Fibroblast of pulmonary artery (primary cell): ENCODE data around the gene SLC7A4.

Source experiments
- DNase-seq: peaks from one replicate; pipeline ENCODE4 v3.0.0-alpha.2; 2010; ENCODE audit warnings: low read depth
- H3K4me3 ChIP-seq: replicated peaks from 2 replicates; pipeline ENCODE4 v1.5.1; 2011; ENCODE audit warnings: low read depth, mild to moderate bottlenecking, control low read depth, low read length, moderate library complexity
- CTCF ChIP-seq: IDR thresholded peaks from 2 replicates; pipeline ENCODE4 v1.5.1; 2011; ENCODE audit warnings: mild to moderate bottlenecking, control low read depth, low read length, inconsistent platforms; ENCODE audit errors: missing control alignments

The SLC7A4 gene

GRCh38 chr22:20996598-20997535, 35.5 kb downstream of the SLC7A4 start:
- TF ChIP-seq CTCF, result no peak
- DNase-seq, result no peak
- H3K4me3 ChIP-seq, result no peak overlapping the region

GRCh38 chr22:20996031-20996410, 36.3 kb downstream of the SLC7A4 start:
- no peak overlapping the region for H3K4me3 ChIP-seq
- no peak for TF ChIP-seq CTCF
- no peak for DNase-seq

GRCh38 chr22:20995329-20996030, 36.9 kb downstream of the SLC7A4 start:
- no peak for DNase-seq

GRCh38 chr22:20994902-20995241, 37.5 kb downstream of the SLC7A4 start:
- no peak for DNase-seq
- no peak for TF ChIP-seq CTCF
- no peak overlapping the region for H3K4me3 ChIP-seq

More at GRCh38 chr22:20995329-20996030, 36.9 kb downstream of the SLC7A4 start:
- no peak for TF ChIP-seq CTCF
- H3K4me3 ChIP-seq, result no peak overlapping the region

GRCh38 chr22:20994128-20994901, 38.0 kb downstream of the SLC7A4 start:
- TF ChIP-seq CTCF, result no peak
- DNase-seq, result no peak
- H3K4me3 ChIP-seq, result no peak overlapping the region

- no peak for DNase-seq
- H3K4me3 ChIP-seq, result no peak overlapping the region
- no peak for TF ChIP-seq CTCF
Observed at GRCh38 chr22:20993304-20994127, 38.8 kb downstream of the SLC7A4 start.
